Ishikawa (cell line): ENCODE results near the gene SPATA17.

Source experiments
- CEBPB ChIP-seq: IDR thresholded peaks from 2 replicates; pipeline ENCODE4 v1.6.1; 2012
- CREB1 ChIP-seq: IDR thresholded peaks from 2 replicates; pipeline ENCODE4 v1.6.1; 2012; ENCODE audit warnings: low read depth
- EGR1 ChIP-seq: IDR thresholded peaks from 2 replicates; pipeline ENCODE4 v1.6.1; 2012
- EP300 ChIP-seq: IDR thresholded peaks from 2 replicates; pipeline ENCODE4 v1.6.1; 2012; ENCODE audit warnings: borderline replicate concordance
- FOXM1 ChIP-seq: IDR thresholded peaks from 2 replicates; pipeline ENCODE4 v1.6.1; 2012; ENCODE audit warnings: low read depth, borderline replicate concordance
- MAX ChIP-seq: IDR thresholded peaks from 2 replicates; pipeline ENCODE4 v1.6.1; 2012
- NFIC ChIP-seq: IDR thresholded peaks from 2 replicates; pipeline ENCODE4 v1.6.1; 2012
- RAD21 ChIP-seq: IDR thresholded peaks from 2 replicates; pipeline ENCODE4 v1.6.1; 2012; ENCODE audit warnings: low read depth
- REST ChIP-seq: IDR thresholded peaks from 2 replicates; pipeline ENCODE4 v1.6.1; 2012; ENCODE audit warnings: low read depth, mild to moderate bottlenecking
- TAF1 ChIP-seq: IDR thresholded peaks from 2 replicates; pipeline ENCODE4 v1.6.1; 2012; ENCODE audit warnings: low read depth, mild to moderate bottlenecking
- TCF12 ChIP-seq: IDR thresholded peaks from 2 replicates; pipeline ENCODE4 v1.6.1; 2012; ENCODE audit warnings: low read depth
- TEAD4 ChIP-seq: IDR thresholded peaks from 2 replicates; pipeline ENCODE4 v1.6.1; 2012
- USF1 ChIP-seq: IDR thresholded peaks from 2 replicates; pipeline ENCODE4 v1.6.1; 2012
- YY1 ChIP-seq: IDR thresholded peaks from 2 replicates; pipeline ENCODE4 v1.6.1; 2012; ENCODE audit warnings: low read depth
- ZBTB7A ChIP-seq: IDR thresholded peaks from 2 replicates; pipeline ENCODE4 v1.6.1; 2012; ENCODE audit warnings: low read depth

Gene SPATA17

GRCh38 chr1:217911908-217912307 is 280.8 kb downstream of the SPATA17 start:
- peak; percentile 36 for TF ChIP-seq RAD21
- TF ChIP-seq YY1: no peak
- no peak for TF ChIP-seq REST
- TF ChIP-seq TAF1: no peak
- TF ChIP-seq EP300: no peak
- TF ChIP-seq MAX: no peak
- no peak for TF ChIP-seq USF1
- no peak for TF ChIP-seq CEBPB
- no peak for TF ChIP-seq TCF12

GRCh38 chr1:217917281-217917887 is 286.2 kb downstream of the SPATA17 start:
- no peak for TF ChIP-seq TEAD4

GRCh38 chr1:217919683-217920388 is 288.7 kb downstream of the SPATA17 start:
- TF ChIP-seq CEBPB (no peak), YY1 (no peak), CREB1 (no peak), REST (no peak), TCF12 (no peak), EP300 (no peak), RAD21 (no peak), FOXM1 (no peak), NFIC (no peak), TEAD4 (no peak), TAF1 (no peak), MAX (no peak), ZBTB7A (no peak), USF1 (no peak), EGR1 (no peak)
